HG02759 (cell line): ENCODE data around the gene OR8B12.
"Not testable (repeated sequence)": the region's sequence is repeated elsewhere in the genome, so short reads cannot be mapped to it uniquely, and the experiment has no call there.

Experiments used
- ATAC-seq: cut with Tn5 transposase; IDR thresholded peaks from one replicate; pipeline ENCODE4 v1.9.1; 2021; ENCODE audit warnings: mild to moderate bottlenecking, moderate library complexity; ENCODE audit not compliant: unreplicated experiment

OR8B12 gene

DNA sequence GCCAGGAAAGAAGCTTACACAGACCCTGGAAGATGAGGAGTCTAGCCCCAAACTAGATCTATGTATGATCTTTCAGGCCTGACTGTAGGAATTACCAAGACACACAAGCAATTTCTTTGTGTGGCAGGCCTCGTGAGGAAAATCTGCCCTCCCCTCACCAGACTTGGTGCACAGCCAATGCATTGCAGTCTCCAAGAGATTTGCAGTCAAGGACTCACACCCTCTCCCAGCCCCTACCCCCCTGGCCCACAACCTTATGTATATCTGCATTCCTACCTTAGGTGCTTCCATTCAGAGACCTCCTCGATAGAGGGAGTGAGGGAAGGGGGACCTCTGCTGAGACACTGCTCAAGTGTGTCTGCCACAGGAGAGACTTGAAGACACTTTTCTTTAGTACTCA lies 9.8 kb downstream of the OR8B12 start:
- no peak for ATAC-seq

- no peak for ATAC-seq
These were observed 23.0 kb downstream of the OR8B12 start for GRCh38 chr11:124520550-124520854.

DNA sequence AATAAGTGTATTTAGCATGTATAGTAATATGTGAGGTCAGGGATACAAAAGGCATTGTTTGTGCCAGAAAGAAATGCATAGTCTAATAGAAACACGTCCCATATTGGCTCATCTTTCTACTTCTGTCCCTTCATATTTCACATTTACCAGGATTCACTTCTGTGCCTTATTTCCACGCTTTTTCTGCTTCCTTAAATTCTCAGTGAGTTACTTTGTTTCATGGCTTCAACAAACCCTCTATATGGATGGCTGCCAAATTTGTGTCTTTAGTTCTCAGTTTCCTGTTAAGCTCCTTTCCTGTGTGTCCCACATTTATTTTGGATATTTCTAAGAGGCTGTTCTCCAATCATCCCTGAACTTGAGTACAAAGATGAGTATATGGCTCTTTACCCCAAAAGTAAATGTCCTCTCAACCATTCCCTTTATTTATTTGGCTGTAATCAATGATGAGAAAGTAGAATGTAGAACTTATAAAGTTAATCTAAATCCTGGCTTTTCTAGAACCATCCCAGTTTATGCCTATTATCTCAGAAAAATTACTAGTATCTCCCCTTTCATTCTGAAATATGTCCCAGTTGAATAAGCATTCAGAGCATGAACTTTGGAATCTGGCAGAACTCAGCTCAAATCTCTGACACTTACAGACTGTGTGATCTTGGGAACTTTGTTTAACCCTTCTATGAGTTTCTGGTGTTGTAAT lies 23.5 kb downstream of the OR8B12 start:
- ATAC-seq, result no peak

GRCh38 chr11:124518989-124519451 lies 24.4 kb downstream of the OR8B12 start:
- no peak for ATAC-seq

- no peak for ATAC-seq
These were observed 26.1 kb downstream of the OR8B12 start for GRCh38 chr11:124517314-124517713.

GRCh38 chr11:124514675-124515074 lies 28.8 kb downstream of the OR8B12 start:
- ATAC-seq, result not testable (repeated sequence)

DNA sequence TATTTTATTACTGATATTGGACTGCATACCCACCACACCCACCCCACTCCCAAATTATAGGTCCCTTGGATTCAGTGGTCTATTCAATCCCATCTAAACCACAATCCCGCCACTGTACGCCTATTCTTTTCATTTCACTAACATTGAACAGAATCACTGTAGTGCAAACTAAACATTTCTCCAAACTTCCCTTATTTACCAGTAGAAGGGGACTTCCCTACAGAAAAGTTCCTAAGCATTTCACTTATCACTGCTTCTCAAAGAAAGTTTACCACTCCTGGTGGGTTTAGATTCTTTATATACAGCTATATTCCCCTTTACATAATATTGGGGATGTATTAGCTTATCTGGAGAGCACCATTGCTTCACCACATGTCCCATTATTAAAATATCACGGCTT lies 29.3 kb downstream of the OR8B12 start:
- ATAC-seq, result no peak

DNA sequence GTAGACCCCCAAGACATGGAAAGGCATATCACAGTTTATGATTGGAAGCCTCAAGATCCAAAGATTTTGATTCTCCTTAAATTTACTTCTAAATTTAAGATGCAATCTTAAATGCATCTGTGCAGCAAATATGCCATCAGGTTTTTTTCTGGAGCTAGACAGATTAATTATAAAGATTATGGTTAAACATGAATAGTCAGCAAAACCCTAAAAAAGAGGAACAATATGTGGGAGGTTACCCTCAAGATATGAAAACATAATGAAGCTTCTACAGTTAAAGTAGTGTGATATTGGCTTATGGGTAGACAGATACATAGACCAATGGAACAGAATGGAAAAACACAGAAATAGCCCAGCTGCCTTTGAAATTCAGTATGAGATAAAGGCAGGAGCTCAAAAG lies 31.7 kb downstream of the OR8B12 start:
- no peak for ATAC-seq

DNA sequence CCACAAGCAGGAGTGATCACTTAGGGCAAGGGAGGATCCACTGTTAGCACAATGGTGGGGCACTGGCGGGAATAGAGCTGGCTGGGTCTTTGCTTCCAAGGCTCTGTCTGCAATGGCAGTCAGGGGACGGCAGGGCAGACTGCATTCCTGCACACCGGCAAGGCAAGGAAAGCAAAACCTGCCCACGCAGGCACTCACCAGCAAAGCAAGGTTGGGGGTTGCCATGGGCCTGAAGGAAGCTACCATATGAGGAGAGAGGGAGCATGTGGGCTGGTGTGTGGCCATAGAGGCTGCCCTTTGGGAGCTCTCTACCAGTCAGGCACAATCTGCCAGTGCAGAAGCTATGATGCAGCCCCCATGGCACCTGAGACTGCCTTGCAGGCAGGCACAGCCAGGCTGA lies 33.2 kb downstream of the OR8B12 start:
- no peak for ATAC-seq

GRCh38 chr11:124499711-124500110 lies 43.7 kb downstream of the OR8B12 start:
- no peak for ATAC-seq

DNA sequence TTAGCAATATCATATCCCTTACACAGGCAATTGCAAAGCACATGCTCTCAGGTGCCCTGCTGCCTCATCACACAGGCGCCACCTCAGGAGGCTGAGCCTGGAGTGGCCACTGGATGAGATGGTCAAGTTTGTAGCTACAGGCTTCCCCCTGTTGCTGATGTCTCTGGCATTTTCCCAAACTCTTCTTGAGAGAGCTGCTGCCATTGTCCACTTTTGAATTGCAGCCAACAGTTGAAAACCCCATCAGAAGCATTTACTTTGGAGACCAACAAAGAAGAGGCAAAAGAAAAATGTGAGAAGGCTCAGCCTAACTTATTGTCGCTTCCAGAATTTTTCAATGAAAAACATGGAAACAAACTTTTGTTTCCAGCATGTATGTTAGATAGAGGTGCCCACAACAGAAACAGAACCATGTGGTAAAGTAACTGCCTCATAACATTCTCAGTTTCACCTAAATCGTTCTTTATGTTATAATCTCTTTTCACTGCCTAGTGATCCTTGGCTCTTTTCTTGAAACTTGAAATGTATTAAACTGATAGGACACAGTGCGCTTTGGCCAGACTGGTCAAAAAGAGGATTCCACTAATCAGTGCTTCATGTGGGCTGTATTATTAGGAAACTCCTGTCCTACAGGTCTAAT lies 50.3 kb downstream of the OR8B12 start:
- ATAC-seq, result no peak
